Keratinocyte (primary cell): ENCODE results near the gene DIP2C.

Source experiments
- CTCF ChIP-seq, 3 experiments: IDR thresholded peaks in 1 of 3; conservative IDR thresholded peaks in 1 of 3; optimal IDR thresholded peaks in 1 of 3; 2 replicates in 2 of 3; 3 replicates in 1 of 3; pipeline versions ENCODE3 to v1.5.1; 2011; ENCODE audit warnings: low read length in 3 of 3, mild to moderate bottlenecking in 3 of 3, moderate library complexity in 2 of 3, control low read depth in 1 of 3, inconsistent platforms in 1 of 3; ENCODE audit not compliant: insufficient read depth in 2 of 3; ENCODE audit errors: extremely low read depth in 1 of 3
- EZH2 ChIP-seq: IDR thresholded peaks from one replicate; pipeline ENCODE4 v1.6.1; 2012; ENCODE audit warnings: inconsistent platforms, mild to moderate bottlenecking, low read length, moderate library complexity

- no peak for TF ChIP-seq CTCF (optimal IDR thresholded peaks at IDR 0.05 in 1 of 3, IDR thresholded peaks at IDR 0.05 in 1 of 3, conservative IDR thresholded peaks at IDR 0.05 in 1 of 3; ENCODE audit: extremely low read depth in 1 of 3, insufficient read depth in 2 of 3, low read length in 3 of 3)
- no peak for TF ChIP-seq EZH2
Measured at GRCh38 chr10:474406-474805, 215.1 kb downstream of the DIP2C start.
